VCaP (cell line): ENCODE measurements around the gene TNFAIP6.

Source experiments
- H3K27ac ChIP-seq: fragments of 450-650 bp; 2 replicates; pipeline ENCODE4 v1.5.1; 2017
- TF ChIP-seq, protein P1 (sequence below): fragments of 450-650 bp; conservative IDR thresholded peaks from 2 replicates; pipeline ENCODE4 v1.5.1; 2017; ENCODE audit warnings: mild to moderate bottlenecking, moderate library complexity

The TNFAIP6 gene

DNA sequence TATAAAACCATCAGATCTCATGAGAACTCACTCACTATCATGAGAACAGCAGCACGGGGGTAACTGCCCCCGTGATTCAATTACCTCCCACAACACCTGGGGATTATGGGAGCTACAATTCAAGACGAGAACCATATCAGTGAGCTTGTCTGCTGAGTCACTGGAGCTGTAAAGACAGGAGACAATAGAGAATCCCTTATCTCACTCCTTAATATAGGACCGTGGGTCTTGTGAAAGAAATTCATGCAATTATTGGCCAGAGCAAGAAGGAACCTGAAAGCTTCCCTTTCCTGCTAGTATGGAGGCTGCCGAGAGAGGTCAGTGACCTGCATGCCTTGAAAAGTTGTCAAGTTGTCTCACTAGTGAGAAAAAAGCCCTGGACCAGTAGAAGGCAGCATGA lies 9.5 kb upstream of the TNFAIP6 start:
- TF ChIP-seq, protein P1, sequence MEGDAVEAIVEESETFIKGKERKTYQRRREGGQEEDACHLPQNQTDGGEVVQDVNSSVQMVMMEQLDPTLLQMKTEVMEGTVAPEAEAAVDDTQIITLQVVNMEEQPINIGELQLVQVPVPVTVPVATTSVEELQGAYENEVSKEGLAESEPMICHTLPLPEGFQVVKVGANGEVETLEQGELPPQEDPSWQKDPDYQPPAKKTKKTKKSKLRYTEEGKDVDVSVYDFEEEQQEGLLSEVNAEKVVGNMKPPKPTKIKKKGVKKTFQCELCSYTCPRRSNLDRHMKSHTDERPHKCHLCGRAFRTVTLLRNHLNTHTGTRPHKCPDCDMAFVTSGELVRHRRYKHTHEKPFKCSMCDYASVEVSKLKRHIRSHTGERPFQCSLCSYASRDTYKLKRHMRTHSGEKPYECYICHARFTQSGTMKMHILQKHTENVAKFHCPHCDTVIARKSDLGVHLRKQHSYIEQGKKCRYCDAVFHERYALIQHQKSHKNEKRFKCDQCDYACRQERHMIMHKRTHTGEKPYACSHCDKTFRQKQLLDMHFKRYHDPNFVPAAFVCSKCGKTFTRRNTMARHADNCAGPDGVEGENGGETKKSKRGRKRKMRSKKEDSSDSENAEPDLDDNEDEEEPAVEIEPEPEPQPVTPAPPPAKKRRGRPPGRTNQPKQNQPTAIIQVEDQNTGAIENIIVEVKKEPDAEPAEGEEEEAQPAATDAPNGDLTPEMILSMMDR, result no peak
- no peak overlapping the region for H3K27ac ChIP-seq

DNA sequence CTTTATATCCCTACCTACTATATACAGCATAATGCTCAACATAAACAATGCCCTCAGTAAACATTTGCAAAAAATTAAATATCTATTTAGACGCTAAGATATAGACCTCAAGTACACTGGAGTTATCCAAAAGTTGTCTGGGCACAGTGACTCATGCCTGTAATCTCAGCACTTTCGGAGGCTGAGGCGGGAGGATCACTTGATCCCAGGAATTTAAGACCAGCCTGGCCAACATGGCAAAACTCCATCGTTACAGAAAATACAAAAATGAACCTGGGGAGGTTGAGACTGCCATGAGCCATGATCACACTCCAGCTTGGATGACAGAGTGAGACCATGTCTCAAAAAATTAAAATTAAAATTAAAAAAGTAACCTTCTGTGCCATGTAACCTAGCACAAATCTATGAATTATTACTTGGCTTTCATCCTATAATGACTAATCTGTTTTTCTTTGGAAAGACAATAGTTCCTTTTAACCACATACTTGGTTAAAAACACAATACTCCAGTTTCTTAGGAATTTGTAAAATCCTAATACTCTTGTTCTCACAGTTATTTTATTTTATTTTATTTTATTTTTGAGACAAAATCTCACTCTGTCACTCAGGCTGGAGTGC lies 6.7 kb upstream of the TNFAIP6 start:
- TF ChIP-seq, protein P1, result no peak
- no peak overlapping the region for H3K27ac ChIP-seq

DNA sequence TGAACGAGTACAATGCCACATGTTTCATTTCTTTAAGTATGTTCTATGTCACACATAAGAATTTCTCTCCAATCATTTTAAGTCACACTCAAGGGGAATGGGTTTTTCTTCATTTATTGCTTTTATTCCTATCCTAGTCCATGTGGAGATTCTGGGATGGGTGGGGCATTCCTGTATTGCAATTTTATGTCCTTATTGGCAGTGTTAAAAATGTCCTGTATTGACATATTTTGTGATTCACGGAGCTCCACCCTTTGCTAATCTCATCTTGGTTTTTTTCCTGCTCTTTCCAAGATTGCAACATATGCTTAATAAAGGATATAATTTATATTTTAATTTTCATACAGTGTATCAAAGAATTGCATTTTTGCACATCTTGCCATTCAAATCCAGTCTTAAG lies 3.4 kb upstream of the TNFAIP6 start:
- no peak overlapping the region for H3K27ac ChIP-seq
- TF ChIP-seq, protein P1, result no peak

DNA sequence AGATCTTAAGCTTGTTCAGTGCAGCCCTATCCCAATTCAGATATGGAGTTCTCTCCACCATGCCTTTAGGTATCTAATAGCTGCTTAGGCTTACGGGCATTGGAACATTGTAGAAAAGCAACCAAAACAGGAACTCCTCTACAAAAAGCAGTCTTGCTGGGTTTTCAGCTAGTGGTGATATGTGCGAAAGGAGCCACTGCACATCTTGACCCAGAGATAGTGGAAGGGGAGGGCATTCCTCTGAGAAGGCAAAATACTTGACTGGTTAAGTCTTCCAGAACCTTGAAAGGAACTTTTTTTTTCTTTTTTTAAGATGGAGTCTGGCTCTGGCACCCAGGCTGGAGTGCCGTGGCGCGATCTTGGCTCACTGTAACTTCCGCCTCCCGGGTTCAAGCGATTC lies 2.6 kb upstream of the TNFAIP6 start:
- TF ChIP-seq, protein P1, result no peak
- H3K27ac ChIP-seq, result no peak overlapping the region

DNA sequence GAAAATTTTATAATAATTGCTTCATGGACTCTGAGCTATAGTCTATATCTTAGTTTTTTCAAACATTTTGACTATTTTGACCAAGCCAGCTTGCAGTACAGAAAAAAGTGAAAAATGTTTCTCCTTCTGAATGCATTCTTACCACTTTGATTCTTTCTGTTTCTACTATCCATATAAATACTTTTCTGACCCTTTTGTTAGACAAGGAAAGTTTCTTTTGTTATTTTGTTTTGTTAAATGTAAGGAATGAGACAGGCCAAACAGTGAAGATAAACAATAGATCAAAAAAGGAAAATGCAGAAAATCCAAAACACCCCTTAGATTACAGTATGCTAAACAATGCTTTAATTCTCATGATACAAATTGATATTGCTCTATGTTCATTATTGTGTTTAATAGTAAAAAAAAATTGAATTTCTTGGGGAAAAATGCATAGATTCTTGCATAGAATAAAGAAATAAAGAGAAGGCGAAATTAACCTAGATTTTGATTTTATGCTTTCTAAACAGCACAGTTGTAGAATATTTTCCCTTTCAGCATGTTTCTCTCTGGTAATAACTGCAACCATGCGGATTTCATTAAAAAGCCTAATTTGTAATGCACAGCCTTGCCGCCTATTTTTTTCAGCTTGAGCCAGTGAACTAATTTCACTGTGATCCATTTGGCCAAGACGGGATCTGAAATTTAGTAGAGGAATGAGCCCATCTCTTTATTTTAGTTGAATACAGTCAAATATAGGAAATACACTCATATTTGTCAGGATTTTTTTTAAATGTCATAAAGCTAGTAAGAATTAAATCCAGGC lies 976 bp downstream of the TNFAIP6 start:
- H3K27ac ChIP-seq, result no peak overlapping the region

DNA sequence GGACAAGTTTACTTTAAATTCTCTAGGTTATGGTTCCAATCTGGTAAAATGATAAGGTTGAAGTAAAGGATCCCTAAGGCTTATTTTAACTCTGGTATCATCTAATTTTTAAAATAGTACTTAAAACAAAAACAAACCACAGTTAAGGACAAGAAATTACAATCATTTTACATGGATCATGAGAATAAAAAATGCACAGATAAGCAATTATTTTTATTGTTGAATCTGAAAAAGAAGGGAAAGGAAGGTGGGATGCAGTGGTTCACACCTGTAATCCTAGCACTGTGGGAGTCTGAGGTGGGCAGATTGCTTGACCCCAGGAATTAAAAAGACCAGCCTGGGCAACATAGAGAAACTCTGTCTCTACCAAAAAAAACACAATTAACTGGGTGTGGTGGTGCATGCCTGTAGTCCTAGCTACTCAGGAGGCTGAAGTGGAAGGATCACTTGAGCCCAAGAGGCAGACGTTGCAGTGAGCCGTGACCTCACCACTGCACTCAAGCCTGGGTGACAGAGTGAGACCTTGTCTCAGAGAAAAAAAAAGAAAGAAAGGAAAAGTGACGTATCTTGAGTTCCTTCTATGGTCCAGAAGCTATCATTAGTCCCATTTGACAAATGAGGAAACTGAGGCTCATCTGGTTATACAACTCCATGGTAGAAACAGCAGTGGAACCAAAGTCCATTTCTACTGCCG lies 2.5 kb downstream of the TNFAIP6 start:
- TF ChIP-seq, protein P1, result no peak
- no peak overlapping the region for H3K27ac ChIP-seq

More for the DNA sequence above, 976 bp downstream of the TNFAIP6 start:
- TF ChIP-seq, protein P1, result no peak

DNA sequence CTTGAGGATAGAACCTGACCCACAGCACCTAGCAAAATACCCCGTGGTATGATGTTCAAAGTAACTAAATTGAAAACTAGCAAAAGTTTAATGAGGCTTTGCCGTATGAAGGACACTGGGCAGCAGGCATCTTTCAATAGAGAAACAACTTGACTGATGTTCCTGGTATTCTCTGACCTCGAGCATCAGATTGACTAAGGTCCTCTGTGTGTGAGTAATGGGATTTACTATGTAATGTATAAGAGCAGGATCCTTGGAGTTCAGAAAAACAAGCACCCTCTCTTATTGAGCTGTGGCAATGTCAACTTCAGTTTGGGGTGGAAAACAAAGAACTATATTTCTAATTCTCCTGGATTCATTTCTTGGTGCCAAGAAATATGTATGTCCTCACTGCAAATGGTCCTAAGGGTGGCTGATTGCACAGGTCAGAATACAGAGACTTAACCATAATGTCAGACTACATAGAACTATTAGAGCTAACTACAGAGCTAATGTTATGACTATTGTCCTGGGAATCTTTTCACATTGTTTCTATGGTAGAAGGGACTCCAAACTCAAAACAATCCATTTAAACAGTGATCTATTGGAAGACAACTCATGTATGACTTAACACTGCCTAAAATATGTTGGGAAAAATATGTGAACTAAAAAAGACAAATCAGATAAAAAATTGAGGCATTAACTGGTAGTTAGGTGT lies 4.4 kb downstream of the TNFAIP6 start:
- no peak overlapping the region for H3K27ac ChIP-seq
- TF ChIP-seq, protein P1, result no peak
